ENCODE data around the gene CISD1. TPM values are rescaled to one million over a fixed set of nuclear protein-coding genes. Genes with fewer than 3 reads are reported as not detected.

Gene CISD1
- total and polyA plus RNA-seq, 2 donors (not counting 3 experiments of a cell fraction or from before 2014, with no cell fraction given) = 25.5 to 53.0 TPM

DNA sequence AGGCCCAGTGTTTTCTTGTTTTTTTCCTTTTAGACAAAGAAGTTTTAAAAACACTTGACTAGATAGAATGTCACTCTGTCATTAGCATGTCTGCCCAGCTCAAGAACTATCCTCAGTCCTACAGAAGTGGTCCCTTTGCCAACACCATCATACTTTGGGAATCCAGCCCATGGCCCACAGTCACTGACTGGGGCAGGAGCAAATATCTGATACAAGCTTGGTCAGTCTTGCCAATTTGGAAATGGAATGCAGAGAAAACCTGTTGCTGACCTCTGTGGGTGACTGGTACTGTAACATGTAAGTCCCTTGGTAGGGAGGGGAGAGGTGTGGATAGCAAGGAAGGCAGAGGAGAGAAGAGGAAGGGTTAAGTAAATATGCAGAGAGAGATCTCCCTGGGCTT, 49.1 kb upstream of the CISD1 start:
- TF ChIP-seq JUN (IDR thresholded peaks at IDR 0.05; ENCODE audit: borderline replicate concordance, insufficient read depth, insufficient read length, low read depth) (no peak), MYC (IDR thresholded peaks at IDR 0.05; ENCODE audit: low read depth, low read length) (no peak), GATA2 (IDR thresholded peaks at IDR 0.05; ENCODE audit: insufficient read depth, insufficient read length, low read depth, low read length) (no peak), FOS (IDR thresholded peaks at IDR 0.05; ENCODE audit: borderline replicate concordance, insufficient read depth, low read length) (no peak), EZH2 (IDR thresholded peaks at IDR 0.05; ENCODE audit: borderline replicate concordance, low read depth, low read length, severe bottlenecking) (no peak), POLR2AphosphoS5 (IDR thresholded peaks at IDR 0.05; ENCODE audit: insufficient read depth, low read depth, low read length) (no peak), POLR2A (IDR thresholded peaks at IDR 0.05; ENCODE audit: low read depth, low read length) (no peak)
- TF ChIP-seq, protein P1, sequence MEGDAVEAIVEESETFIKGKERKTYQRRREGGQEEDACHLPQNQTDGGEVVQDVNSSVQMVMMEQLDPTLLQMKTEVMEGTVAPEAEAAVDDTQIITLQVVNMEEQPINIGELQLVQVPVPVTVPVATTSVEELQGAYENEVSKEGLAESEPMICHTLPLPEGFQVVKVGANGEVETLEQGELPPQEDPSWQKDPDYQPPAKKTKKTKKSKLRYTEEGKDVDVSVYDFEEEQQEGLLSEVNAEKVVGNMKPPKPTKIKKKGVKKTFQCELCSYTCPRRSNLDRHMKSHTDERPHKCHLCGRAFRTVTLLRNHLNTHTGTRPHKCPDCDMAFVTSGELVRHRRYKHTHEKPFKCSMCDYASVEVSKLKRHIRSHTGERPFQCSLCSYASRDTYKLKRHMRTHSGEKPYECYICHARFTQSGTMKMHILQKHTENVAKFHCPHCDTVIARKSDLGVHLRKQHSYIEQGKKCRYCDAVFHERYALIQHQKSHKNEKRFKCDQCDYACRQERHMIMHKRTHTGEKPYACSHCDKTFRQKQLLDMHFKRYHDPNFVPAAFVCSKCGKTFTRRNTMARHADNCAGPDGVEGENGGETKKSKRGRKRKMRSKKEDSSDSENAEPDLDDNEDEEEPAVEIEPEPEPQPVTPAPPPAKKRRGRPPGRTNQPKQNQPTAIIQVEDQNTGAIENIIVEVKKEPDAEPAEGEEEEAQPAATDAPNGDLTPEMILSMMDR (IDR thresholded peaks at IDR 0.05; ENCODE audit: extremely low read depth in 1 of 2, insufficient read depth in 1 of 2, low read depth in 1 of 2, low read length in 2 of 2) = no peak
- TF ChIP-seq, protein P2, sequence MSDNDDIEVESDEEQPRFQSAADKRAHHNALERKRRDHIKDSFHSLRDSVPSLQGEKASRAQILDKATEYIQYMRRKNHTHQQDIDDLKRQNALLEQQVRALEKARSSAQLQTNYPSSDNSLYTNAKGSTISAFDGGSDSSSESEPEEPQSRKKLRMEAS (IDR thresholded peaks at IDR 0.05; ENCODE audit: insufficient read depth, insufficient read length) = no peak
- H3K9ac ChIP-seq (replicated peaks; ENCODE audit: extremely low read depth, insufficient read depth, low read length) = no peak overlapping the region

More for the DNA sequence above, 49.1 kb upstream of the CISD1 start:
- CTCF ChIA-PET = no interaction called here
- POLR2A ChIA-PET = no interaction called here
- dilution Hi-C loops (cut with MboI; ENCODE audit: extremely low pct_ligation_motif_present, low sequenced_read_pairs) (no loop called here), intact Hi-C loops (cut with micrococcal nuclease) (no loop called here)
- Histone ChIP-seq H2AFZ (ENCODE audit: low read depth, low read length) (no peak overlapping the region), H3K9me1 (replicated peaks; ENCODE audit: control insufficient read depth, extremely low read depth, insufficient read depth, low read length) (no peaks in the 10 kb centered on the region), H3K79me2 (ENCODE audit: control insufficient read depth, insufficient read depth, low read length) (no peaks in the 10 kb centered on the region), H3K4me2 (ENCODE audit: insufficient read depth, low read length) (no peak overlapping the region), H3K27me3 (ENCODE audit: control insufficient read depth in 2 of 2, insufficient read depth in 2 of 2, low read length in 2 of 2) (no peaks in the 10 kb centered on the region), H3K9me3 (replicated peaks; ENCODE audit: control insufficient read depth, insufficient read depth, low read length) (no peaks in the 10 kb centered on the region), H4K20me1 (replicated peaks; ENCODE audit: control insufficient read depth, extremely low read depth, insufficient read depth, low read length) (no peaks in the 10 kb centered on the region), H3K4me1 (ENCODE audit: control insufficient read depth, extremely low read depth, insufficient read depth, low read length) (no peaks in the 10 kb centered on the region), H3K36me3 (ENCODE audit: control insufficient read depth in 2 of 2, extremely low read depth in 1 of 2, insufficient read depth in 2 of 2, low read length in 2 of 2) (no peaks in the 10 kb centered on the region), H3K4me3 (replicated peaks in 1 of 3; ENCODE audit: insufficient read depth in 1 of 3, low read depth in 1 of 3, low read length in 3 of 3) (no peak overlapping the region), H3K27ac (ENCODE audit: insufficient read depth, low read depth, low read length) (no peak overlapping the region)
- FAIRE-seq (no peak), DNase-seq (ENCODE audit: low read depth, low spot score) (no peak)
- BruUV-seq (replicated peaks) = no TSS peak
